ENCODE results near the gene INTS11.

INTS11 gene

DNA sequence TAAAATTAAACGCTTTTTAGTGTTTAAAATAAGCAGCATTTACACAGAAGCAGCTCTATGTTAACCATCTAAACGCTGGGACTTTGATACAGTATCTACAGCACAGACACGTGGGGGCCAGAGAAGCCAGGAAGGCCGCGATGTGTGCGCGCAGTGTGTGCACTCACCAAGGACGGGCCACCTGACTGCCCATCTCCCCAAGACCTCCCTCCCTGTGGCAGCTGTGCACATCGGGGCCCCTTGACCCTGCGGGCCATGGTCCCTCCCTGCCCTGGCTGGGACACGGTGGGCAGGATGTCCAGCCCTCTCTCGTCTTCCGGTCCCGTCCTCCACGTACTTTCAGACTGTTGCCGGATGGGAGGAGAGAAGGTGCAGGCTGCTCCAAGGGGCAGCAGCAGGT, 10.8 kb upstream of the INTS11 start:
- ATAC-seq (replicated peaks): no peak
- Mint-ChIP-seq H3K27me3 (no peaks in the 10 kb centered on the region), H3K9me3 (no peaks in the 10 kb centered on the region), H3K4me1 (ENCODE audit: low read depth in 2 of 2) (no peaks in the 10 kb centered on the region), H3K27ac (no peak overlapping the region), H3K36me3 (ENCODE audit: insufficient read depth) (peaks cover 23% of the 10 kb centered on the region), H3K4me3 (no peak overlapping the region)
- DNase-seq: no peak

DNA sequence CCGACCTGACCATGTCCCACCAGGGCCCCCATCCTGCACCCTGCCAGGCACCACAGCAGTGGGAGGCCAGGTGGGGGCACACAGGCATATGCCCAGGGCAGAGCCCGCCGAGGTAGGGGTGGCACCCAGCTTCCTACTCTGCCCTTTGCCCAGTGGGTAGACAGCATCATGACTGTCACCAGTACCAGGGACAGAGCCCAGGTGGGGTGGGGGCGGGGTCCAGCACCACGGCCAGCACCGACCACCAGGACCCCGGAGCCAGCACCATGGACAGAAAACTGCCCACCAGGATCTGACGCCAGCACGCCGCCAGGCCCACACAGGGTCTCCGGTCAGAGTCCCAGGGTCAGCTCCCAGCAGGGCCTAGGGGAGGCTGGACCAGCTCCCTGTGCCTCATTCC, 10.4 kb upstream of the INTS11 start:
- ATAC-seq (replicated peaks) (no peak), DNase-seq (no peak)
- Mint-ChIP-seq H3K36me3 (ENCODE audit: insufficient read depth) (peaks cover 19% of the 10 kb centered on the region), H3K4me3 (no peak overlapping the region), H3K9me3 (no peaks in the 10 kb centered on the region), H3K4me1 (ENCODE audit: low read depth in 2 of 2) (peaks cover 0 to 2% of the 10 kb centered on the region in 2 donors), H3K27ac (no peak overlapping the region), H3K27me3 (no peaks in the 10 kb centered on the region)

DNA sequence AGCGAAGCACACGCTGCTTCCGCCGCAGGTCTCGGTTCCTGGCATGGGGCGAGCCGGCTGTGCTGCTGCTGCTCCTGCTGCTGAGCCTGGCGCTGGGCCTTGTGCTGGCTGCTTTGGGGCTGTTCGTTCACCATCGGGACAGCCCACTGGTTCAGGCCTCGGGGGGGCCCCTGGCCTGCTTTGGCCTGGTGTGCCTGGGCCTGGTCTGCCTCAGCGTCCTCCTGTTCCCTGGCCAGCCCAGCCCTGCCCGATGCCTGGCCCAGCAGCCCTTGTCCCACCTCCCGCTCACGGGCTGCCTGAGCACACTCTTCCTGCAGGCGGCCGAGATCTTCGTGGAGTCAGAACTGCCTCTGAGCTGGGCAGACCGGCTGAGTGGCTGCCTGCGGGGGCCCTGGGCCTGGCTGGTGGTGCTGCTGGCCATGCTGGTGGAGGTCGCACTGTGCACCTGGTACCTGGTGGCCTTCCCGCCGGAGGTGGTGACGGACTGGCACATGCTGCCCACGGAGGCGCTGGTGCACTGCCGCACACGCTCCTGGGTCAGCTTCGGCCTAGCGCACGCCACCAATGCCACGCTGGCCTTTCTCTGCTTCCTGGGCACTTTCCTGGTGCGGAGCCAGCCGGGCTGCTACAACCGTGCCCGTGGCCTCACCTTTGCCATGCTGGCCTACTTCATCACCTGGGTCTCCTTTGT, 9.2 kb upstream of the INTS11 start:
- Mint-ChIP-seq H3K27ac (no peak overlapping the region), H3K9me3 (no peaks in the 10 kb centered on the region), H3K27me3 (no peaks in the 10 kb centered on the region), H3K4me1 (ENCODE audit: low read depth in 2 of 2) (peaks cover 0 to 5% of the 10 kb centered on the region in 2 donors), H3K4me3 (no peak overlapping the region), H3K36me3 (ENCODE audit: insufficient read depth) (peaks cover 15% of the 10 kb centered on the region)
- ATAC-seq (replicated peaks): no peak
- DNase-seq: no peak

DNA sequence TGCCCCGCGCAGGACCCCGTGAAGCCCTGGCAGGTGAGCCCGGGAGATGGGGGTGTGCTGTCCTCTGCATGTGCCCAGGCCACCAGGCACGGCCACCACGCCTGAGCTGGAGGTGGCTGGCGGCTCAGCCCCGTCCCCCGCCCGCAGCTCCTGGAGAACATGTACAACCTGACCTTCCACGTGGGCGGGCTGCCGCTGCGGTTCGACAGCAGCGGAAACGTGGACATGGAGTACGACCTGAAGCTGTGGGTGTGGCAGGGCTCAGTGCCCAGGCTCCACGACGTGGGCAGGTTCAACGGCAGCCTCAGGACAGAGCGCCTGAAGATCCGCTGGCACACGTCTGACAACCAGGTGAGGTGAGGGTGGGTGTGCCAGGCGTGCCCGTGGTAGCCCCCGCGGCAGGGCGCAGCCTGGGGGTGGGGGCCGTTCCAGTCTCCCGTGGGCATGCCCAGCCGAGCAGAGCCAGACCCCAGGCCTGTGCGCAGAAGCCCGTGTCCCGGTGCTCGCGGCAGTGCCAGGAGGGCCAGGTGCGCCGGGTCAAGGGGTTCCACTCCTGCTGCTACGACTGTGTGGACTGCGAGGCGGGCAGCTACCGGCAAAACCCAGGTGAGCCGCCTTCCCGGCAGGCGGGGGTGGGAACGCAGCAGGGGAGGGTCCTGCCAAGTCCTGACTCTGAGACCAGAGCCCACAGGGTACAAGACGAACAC, 8.5 kb upstream of the INTS11 start:
- Mint-ChIP-seq H3K36me3 (ENCODE audit: insufficient read depth) (peaks cover 18% of the 10 kb centered on the region), H3K4me3 (no peak overlapping the region), H3K4me1 (ENCODE audit: low read depth in 2 of 2) (peaks cover 0 to 5% of the 10 kb centered on the region in 2 donors), H3K9me3 (no peaks in the 10 kb centered on the region), H3K27me3 (no peaks in the 10 kb centered on the region), H3K27ac (no peak overlapping the region)
- DNase-seq: no peak
- no peak for ATAC-seq (replicated peaks)

DNA sequence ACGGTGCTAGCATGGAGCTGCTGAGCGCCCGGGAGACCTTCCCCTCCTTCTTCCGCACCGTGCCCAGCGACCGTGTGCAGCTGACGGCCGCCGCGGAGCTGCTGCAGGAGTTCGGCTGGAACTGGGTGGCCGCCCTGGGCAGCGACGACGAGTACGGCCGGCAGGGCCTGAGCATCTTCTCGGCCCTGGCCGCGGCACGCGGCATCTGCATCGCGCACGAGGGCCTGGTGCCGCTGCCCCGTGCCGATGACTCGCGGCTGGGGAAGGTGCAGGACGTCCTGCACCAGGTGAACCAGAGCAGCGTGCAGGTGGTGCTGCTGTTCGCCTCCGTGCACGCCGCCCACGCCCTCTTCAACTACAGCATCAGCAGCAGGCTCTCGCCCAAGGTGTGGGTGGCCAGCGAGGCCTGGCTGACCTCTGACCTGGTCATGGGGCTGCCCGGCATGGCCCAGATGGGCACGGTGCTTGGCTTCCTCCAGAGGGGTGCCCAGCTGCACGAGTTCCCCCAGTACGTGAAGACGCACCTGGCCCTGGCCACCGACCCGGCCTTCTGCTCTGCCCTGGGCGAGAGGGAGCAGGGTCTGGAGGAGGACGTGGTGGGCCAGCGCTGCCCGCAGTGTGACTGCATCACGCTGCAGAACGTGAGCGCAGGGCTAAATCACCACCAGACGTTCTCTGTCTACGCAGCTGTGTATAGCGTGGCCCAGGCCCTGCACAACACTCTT, 7.7 kb upstream of the INTS11 start:
- Mint-ChIP-seq H3K9me3 (no peaks in the 10 kb centered on the region), H3K36me3 (ENCODE audit: insufficient read depth) (peaks cover 17% of the 10 kb centered on the region), H3K4me1 (ENCODE audit: low read depth in 2 of 2) (peaks cover 0 to 9% of the 10 kb centered on the region in 2 donors), H3K27ac (no peak overlapping the region), H3K4me3 (no peak overlapping the region), H3K27me3 (no peaks in the 10 kb centered on the region)
- DNase-seq (no peak), ATAC-seq (replicated peaks) (no peak)

DNA sequence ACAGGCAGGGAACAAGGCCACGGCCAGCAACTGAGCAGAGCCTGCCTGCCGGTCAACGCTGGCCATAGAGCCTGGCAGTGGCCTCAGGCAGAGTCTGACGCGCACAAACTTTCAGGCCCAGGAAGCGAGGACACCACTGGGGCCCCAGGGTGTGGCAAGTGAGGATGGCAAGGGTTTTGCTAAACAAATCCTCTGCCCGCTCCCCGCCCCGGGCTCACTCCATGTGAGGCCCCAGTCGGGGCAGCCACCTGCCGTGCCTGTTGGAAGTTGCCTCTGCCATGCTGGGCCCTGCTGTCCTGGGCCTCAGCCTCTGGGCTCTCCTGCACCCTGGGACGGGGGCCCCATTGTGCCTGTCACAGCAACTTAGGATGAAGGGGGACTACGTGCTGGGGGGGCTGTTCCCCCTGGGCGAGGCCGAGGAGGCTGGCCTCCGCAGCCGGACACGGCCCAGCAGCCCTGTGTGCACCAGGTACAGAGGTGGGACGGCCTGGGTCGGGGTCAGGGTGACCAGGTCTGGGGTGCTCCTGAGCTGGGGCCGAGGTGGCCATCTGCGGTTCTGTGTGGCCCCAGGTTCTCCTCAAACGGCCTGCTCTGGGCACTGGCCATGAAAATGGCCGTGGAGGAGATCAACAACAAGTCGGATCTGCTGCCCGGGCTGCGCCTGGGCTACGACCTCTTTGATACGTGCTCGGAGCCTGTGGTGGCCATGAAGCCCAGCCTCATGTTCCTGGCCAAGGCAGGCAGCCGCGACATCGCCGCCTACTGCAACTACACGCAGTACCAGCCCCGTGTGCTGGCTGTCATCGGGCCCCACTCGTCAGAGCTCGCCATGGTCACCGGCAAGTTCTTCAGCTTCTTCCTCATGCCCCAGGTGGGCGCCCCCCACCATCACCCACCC, 6.9 kb upstream of the INTS11 start, which contains the start of gene TAS1R3:
TAS1R3 (plus strand) TSS at position 213 of the 898 bp plus-strand sequence; CDS start at position 279, 66 bp downstream.
- Mint-ChIP-seq H3K36me3 (ENCODE audit: insufficient read depth) (peaks cover 16% of the 10 kb centered on the region), H3K27ac (no peak within 1 kb of the TSS), H3K4me1 (ENCODE audit: low read depth in 2 of 2) (peaks cover under 1 to 9% of the 10 kb centered on the region in 2 donors), H3K4me3 (no peak within 1 kb of the TSS), H3K27me3 (no peaks in the 10 kb centered on the region), H3K9me3 (no peaks in the 10 kb centered on the region)
- DNase-seq (no peak), ATAC-seq (replicated peaks) (no peak)

DNA sequence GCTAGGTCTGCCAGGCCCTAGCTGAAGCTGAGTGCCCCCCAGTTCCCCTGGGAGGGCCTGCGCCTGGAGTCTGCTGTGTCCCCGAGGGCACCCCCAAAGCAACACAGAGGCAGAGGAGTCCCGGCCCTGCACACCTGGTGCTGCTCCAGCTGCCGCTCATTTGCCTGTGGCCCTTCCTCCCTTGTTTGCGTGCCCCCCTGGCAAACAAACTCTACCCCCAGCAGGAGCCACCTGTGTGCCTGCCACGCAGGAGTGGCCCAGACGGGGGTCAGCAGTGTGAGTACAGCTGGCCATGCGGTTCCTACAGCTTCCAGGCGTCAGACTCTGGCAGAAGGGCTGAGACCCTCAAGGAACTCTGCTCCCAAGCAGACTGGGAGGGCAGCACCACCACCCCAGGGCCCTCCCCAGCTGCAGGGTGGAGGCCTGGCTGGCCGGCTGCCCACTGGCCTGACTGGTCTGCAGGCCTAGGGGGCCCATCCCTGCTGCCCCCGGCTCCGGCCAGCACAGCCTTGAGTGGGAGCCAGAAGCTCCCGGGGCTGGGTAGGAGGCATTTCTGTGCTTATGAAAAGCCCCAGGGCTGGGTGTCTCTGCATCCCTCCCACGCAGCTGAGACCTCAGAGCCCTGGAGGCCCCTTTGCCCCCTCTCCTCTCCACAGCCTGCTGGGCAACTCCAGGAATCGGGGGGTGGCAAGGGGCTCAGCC, 6.1 kb upstream of the INTS11 start:
- Mint-ChIP-seq H3K4me3 (no peak overlapping the region), H3K36me3 (ENCODE audit: insufficient read depth) (peaks cover 16% of the 10 kb centered on the region), H3K27me3 (no peaks in the 10 kb centered on the region), H3K4me1 (ENCODE audit: low read depth in 2 of 2) (peaks cover 6 to 14% of the 10 kb centered on the region in 2 donors), H3K9me3 (no peaks in the 10 kb centered on the region), H3K27ac (no peak overlapping the region)
- ATAC-seq (replicated peaks) (no peak), DNase-seq (no peak)

DNA sequence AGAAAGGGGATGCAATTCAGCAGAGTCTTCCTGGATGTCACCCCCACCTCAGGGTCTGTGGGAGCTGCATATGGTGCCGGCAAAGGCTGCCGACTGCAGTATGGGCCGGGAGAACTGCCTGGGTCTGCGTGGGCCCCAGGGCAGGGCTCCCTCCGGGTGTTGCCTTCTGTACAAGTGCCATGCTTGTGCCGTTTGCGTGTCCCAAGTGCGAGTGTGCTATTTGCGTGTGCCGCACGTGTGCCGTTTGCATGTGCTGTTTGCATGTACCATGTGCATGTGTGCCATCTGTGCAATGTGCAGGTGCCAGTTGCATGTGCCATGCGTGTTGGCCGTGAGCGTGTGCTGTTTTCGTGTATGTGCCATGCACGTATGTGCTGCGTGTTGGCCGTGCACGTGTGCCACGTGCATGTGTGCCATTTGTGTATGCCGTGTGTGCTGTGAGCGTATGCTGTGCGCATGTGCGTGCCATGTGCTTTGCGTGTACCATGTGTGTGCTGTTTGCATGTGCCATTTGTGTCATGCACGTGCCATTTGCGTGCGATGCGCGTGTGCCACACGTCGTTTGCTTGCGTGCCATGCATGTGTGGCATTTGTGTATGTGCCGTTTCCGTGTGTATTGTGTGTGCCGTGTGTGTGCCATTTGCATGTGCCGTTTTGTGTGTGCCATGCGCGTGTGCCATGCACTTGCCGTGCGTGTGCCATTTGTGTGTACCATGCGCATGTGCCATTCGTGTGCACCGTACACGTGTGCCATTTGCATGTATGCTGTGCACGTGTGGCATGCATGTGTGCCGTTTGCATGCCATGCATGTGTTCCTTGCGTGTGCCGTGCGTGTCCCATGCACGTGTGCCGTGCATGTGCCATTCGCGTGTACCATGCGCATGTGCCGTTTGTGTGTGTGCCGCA, 5.1 kb upstream of the INTS11 start:
- Mint-ChIP-seq H3K27me3 (no peaks in the 10 kb centered on the region), H3K36me3 (ENCODE audit: insufficient read depth) (peaks cover 17% of the 10 kb centered on the region), H3K27ac (no peak overlapping the region), H3K4me3 (no peak overlapping the region), H3K4me1 (ENCODE audit: low read depth in 2 of 2) (peaks cover 7 to 17% of the 10 kb centered on the region in 2 donors), H3K9me3 (no peaks in the 10 kb centered on the region)
- DNase-seq (no peak), ATAC-seq (replicated peaks) (no peak)

DNA sequence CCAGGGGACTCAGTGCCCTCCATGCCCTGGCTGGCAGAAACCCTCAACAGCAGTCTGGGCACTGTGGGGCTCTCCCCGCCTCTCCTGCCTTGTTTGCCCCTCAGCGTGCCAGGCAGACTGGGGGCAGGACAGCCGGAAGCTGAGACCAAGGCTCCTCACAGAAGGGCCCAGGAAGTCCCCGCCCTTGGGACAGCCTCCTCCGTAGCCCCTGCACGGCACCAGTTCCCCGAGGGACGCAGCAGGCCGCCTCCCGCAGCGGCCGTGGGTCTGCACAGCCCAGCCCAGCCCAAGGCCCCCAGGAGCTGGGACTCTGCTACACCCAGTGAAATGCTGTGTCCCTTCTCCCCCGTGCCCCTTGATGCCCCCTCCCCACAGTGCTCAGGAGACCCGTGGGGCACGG, 3.8 kb upstream of the INTS11 start:
- ATAC-seq (replicated peaks) (no peak), DNase-seq (no peak)
- Mint-ChIP-seq H3K27ac (no peak overlapping the region), H3K36me3 (ENCODE audit: insufficient read depth) (peaks cover 21% of the 10 kb centered on the region), H3K4me3 (no peak overlapping the region), H3K27me3 (no peaks in the 10 kb centered on the region), H3K9me3 (no peaks in the 10 kb centered on the region), H3K4me1 (ENCODE audit: low read depth in 2 of 2) (peaks cover 15 to 23% of the 10 kb centered on the region in 2 donors)

DNA sequence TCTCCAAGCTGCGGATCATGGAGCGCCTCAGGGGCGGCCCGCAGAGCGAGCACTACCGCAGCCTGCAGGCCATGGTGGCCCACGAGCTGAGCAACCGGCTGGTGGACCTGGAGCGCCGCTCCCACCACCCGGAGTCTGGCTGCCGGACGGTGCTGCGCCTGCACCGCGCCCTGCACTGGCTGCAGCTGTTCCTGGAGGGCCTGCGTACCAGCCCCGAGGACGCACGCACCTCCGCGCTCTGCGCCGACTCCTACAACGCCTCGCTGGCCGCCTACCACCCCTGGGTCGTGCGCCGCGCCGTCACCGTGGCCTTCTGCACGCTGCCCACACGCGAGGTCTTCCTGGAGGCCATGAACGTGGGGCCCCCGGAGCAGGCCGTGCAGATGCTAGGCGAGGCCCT, 2.8 kb upstream of the INTS11 start:
- peaks cover 19 to 26% of the 10 kb centered on the region in 2 donors for H3K4me1 Mint-ChIP-seq (ENCODE audit: low read depth in 2 of 2)
- DNase-seq: no peak
- H3K36me3 Mint-ChIP-seq (ENCODE audit: insufficient read depth): peaks cover 16% of the 10 kb centered on the region
- no peaks in the 10 kb centered on the region for H3K9me3 Mint-ChIP-seq
- no peak for ATAC-seq (replicated peaks)
- no peaks in the 10 kb centered on the region for H3K27me3 Mint-ChIP-seq
- peak overlapping the region in 1 of 2 donors; percentile 57 for H3K27ac Mint-ChIP-seq
- H3K4me3 Mint-ChIP-seq: peak overlapping the region in 1 of 2 donors; percentile 44

DNA sequence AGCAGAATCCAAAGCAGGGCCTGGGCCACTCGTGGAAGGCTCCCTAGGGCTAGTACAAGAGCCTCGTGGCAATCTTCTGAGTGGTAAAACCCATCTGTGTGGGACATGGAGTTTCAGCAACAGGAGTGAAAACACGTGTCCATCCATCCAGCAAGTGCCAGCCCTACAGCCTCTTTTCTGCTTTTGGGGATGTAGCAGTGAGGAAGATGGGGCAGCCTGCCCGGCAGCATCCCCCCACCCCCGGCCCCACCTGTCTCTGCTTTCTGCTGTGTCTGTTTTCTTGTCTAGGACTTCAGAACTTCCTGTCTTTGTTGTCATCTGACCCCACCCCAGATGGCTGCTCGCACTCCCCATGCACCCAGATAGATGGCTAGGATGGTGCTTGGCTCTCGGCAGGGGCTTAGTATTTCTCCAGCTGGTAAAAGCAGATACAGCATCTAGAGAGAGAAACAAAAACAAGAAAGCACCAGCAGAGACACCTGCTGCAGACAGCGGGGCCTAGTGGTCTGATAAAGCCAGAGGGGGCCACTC, 1.7 kb upstream of the INTS11 start:
- no peaks in the 10 kb centered on the region for H3K9me3 Mint-ChIP-seq
- H3K4me1 Mint-ChIP-seq (ENCODE audit: low read depth in 2 of 2): peaks cover 19 to 31% of the 10 kb centered on the region in 2 donors
- DNase-seq (no peak), ATAC-seq (replicated peaks) (no peak)
- H3K4me3 Mint-ChIP-seq: peak overlapping the region; percentile 86 to 92
- H3K36me3 Mint-ChIP-seq (ENCODE audit: insufficient read depth): peaks cover 16% of the 10 kb centered on the region
- peak overlapping the region in 1 of 2 donors; percentile 91 for H3K27ac Mint-ChIP-seq
- no peaks in the 10 kb centered on the region for H3K27me3 Mint-ChIP-seq
